WTC11 (cell line): ENCODE data around the gene C3orf22. TPM values are rescaled to one million over a fixed set of nuclear protein-coding genes. Genes with fewer than 3 reads are reported as not detected.

ENCODE experiments used
- ATAC-seq: fragments of 200-7000 bp; cut with Tn5 transposase; 2 replicates; pipeline ENCODE4 v1.10.0; 2021; ENCODE audit warnings: mild to moderate bottlenecking, moderate library complexity
- CTCF ChIA-PET: fragments of 300-600 bp; sonication (Branson Sonifier 250); formaldehyde crosslinking; loops from one replicate; lab custom pipeline; 2021; ENCODE audit warnings: antibody characterized with exemption; lab: Charles Lee
- POLR2A ChIA-PET: fragments of 350-600 bp; sonication (Branson Sonifier 250); formaldehyde crosslinking; loops from one replicate; lab custom pipeline; 2021; ENCODE audit warnings: antibody characterized with exemption; lab: Charles Lee
- DNase-seq: peaks from one replicate; pipeline ENCODE4 v3.0.0; 2021; ENCODE audit warnings: low spot score
- H3K27ac Mint-ChIP-seq: 2 replicates; pipeline ENCODE4 v1.8.0; 2021; ENCODE audit warnings: mixed read lengths
- H3K27me3 Mint-ChIP-seq: 2 replicates; pipeline ENCODE4 v1.8.0; 2021; ENCODE audit warnings: low read depth, mild to moderate bottlenecking, moderate library complexity, mixed read lengths
- H3K36me3 Mint-ChIP-seq: 2 replicates; pipeline ENCODE4 v1.8.0; 2021; ENCODE audit warnings: mixed read lengths
- H3K4me1 Mint-ChIP-seq: 2 replicates; pipeline ENCODE4 v1.8.0; 2022; ENCODE audit warnings: mixed read lengths
- H3K4me3 Mint-ChIP-seq: 2 replicates; pipeline ENCODE4 v1.8.0; 2021; ENCODE audit warnings: mild to moderate bottlenecking, moderate library complexity, mixed read lengths
- H3K9me3 Mint-ChIP-seq: 2 replicates; pipeline ENCODE4 v1.8.0; 2021; ENCODE audit warnings: mixed read lengths
- CREM ChIP-seq: sonication (generic); formaldehyde crosslinking; IDR thresholded peaks from 2 replicates; pipeline ENCODE4 v1.8.1; 2022; ENCODE audit warnings: mild to moderate bottlenecking, missing genetic modification reagents, moderate library complexity
- GABPB1 ChIP-seq: sonication (generic); formaldehyde crosslinking; IDR thresholded peaks from 2 replicates; pipeline ENCODE4 v1.8.1; 2023; ENCODE audit warnings: mild to moderate bottlenecking, missing genetic modification reagents
- JUN ChIP-seq: sonication (generic); formaldehyde crosslinking; IDR thresholded peaks from 2 replicates; pipeline ENCODE4 v1.8.0; 2023; ENCODE audit warnings: mild to moderate bottlenecking, missing genetic modification reagents
- MXD4 ChIP-seq: fragments of 250-450 bp; sonication (Bioruptor Pico); IDR thresholded peaks from 2 replicates; pipeline ENCODE4 v1.8.0; 2021; ENCODE audit warnings: mild to moderate bottlenecking, moderate library complexity, borderline replicate concordance
- MYBL2 ChIP-seq: sonication (generic); formaldehyde crosslinking; IDR thresholded peaks from 2 replicates; pipeline ENCODE4 v1.8.1; 2023; ENCODE audit warnings: mild to moderate bottlenecking, moderate library complexity, missing genetic modification reagents
- NFE2L1 ChIP-seq: sonication (generic); formaldehyde crosslinking; IDR thresholded peaks from 2 replicates; pipeline ENCODE4 v1.8.1; 2023; ENCODE audit warnings: missing genetic modification reagents
- NR2C2 ChIP-seq: sonication (generic); formaldehyde crosslinking; IDR thresholded peaks from 2 replicates; pipeline ENCODE4 v1.8.0; 2022; ENCODE audit warnings: mild to moderate bottlenecking, missing genetic modification reagents
- PRRX2 ChIP-seq: fragments of 250-450 bp; sonication (Bioruptor Pico); IDR thresholded peaks from 2 replicates; pipeline ENCODE4 v1.8.0; 2021; ENCODE audit warnings: mild to moderate bottlenecking
- TEAD4 ChIP-seq: sonication (generic); formaldehyde crosslinking; IDR thresholded peaks from 2 replicates; pipeline ENCODE4 v1.8.0; 2022; ENCODE audit warnings: mild to moderate bottlenecking, missing genetic modification reagents
- ZBTB21 ChIP-seq: sonication (generic); formaldehyde crosslinking; IDR thresholded peaks from 2 replicates; pipeline ENCODE4 v1.8.1; 2023; ENCODE audit warnings: mild to moderate bottlenecking, missing genetic modification reagents, borderline replicate concordance
- ZNF232 ChIP-seq: sonication (generic); formaldehyde crosslinking; IDR thresholded peaks from 2 replicates; pipeline ENCODE4 v1.8.0; 2022; ENCODE audit warnings: mild to moderate bottlenecking, missing genetic modification reagents
- total RNA-seq: library from RNA; stranded (reverse); gene quantifications from 3 replicates; pipeline ENCODE4 v1.2.3, GENCODE V29; 2021
- TF ChIP-seq, protein P1 (sequence below): sonication (generic); formaldehyde crosslinking; IDR thresholded peaks from 2 replicates; pipeline ENCODE4 v1.8.1; 2023; ENCODE audit warnings: mild to moderate bottlenecking, missing genetic modification reagents, borderline replicate concordance
- TF ChIP-seq, protein P2 (sequence below): sonication (generic); formaldehyde crosslinking; IDR thresholded peaks from 2 replicates; pipeline ENCODE4 v1.8.0; 2023; ENCODE audit warnings: missing genetic modification reagents, mild to moderate bottlenecking, borderline replicate concordance
- TF ChIP-seq, protein P3 (sequence below): sonication (generic); formaldehyde crosslinking; IDR thresholded peaks from 2 replicates; pipeline ENCODE4 v1.8.0; 2023; ENCODE audit warnings: missing genetic modification reagents
- TF ChIP-seq, protein P4 (sequence below): sonication (generic); formaldehyde crosslinking; IDR thresholded peaks from 2 replicates; pipeline ENCODE4 v1.8.1; 2023; ENCODE audit warnings: mild to moderate bottlenecking, moderate library complexity, missing genetic modification reagents
- TF ChIP-seq, protein P5 (sequence below): sonication (generic); formaldehyde crosslinking; IDR thresholded peaks from 2 replicates; pipeline ENCODE4 v1.8.0; 2022; ENCODE audit warnings: mild to moderate bottlenecking, missing genetic modification reagents

The C3orf22 gene
- total RNA-seq, 1 experiment from 2014 or later, result not detected

DNA sequence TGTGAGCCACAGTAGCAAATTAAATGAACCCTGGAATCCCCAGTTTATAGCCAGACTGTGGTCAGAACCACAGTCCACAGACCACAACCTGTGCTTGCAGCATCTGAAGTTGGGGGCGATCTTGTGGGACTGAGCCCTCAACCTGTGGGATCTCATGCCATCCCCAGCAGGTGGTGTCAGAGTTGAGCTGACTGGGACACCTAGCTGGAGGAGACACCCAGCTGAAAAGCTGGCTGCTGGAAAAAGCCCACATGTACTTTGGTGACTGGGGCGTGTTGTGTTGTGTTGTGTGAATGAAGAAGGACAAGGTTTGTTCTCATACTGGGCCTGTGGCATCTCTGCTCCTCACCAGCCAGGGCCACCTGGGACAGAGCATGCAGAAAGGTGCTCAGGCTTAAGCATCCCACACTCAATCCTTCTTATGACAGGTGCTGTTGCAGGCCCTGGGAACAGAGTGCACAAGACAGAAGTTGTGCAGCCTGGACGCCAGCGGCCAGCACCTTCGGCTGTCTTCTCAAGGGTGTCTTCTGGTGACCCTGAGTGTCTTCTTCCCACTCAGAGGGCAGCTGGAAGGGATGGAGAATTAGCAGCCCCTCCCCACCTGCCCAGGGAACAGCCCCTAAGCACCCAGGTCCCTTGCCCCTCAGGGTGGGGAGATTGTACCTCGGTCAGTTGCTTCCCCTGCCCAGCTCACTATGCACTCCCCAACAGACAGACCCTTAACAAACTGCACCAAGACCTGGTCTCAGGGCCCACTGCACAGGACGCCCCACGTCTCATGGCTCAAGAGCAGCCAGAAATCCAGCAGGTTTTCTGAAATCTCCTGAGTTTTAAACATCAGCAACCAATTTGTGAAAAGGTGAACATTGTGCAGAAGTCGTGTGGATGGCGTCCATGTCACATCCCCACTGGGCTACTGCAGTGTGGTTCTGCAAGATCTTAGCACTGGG lies 39.0 kb downstream of the C3orf22 start:
- no peaks in the 10 kb centered on the region for H3K36me3 Mint-ChIP-seq
- no peak for DNase-seq
- TF ChIP-seq, protein P1, sequence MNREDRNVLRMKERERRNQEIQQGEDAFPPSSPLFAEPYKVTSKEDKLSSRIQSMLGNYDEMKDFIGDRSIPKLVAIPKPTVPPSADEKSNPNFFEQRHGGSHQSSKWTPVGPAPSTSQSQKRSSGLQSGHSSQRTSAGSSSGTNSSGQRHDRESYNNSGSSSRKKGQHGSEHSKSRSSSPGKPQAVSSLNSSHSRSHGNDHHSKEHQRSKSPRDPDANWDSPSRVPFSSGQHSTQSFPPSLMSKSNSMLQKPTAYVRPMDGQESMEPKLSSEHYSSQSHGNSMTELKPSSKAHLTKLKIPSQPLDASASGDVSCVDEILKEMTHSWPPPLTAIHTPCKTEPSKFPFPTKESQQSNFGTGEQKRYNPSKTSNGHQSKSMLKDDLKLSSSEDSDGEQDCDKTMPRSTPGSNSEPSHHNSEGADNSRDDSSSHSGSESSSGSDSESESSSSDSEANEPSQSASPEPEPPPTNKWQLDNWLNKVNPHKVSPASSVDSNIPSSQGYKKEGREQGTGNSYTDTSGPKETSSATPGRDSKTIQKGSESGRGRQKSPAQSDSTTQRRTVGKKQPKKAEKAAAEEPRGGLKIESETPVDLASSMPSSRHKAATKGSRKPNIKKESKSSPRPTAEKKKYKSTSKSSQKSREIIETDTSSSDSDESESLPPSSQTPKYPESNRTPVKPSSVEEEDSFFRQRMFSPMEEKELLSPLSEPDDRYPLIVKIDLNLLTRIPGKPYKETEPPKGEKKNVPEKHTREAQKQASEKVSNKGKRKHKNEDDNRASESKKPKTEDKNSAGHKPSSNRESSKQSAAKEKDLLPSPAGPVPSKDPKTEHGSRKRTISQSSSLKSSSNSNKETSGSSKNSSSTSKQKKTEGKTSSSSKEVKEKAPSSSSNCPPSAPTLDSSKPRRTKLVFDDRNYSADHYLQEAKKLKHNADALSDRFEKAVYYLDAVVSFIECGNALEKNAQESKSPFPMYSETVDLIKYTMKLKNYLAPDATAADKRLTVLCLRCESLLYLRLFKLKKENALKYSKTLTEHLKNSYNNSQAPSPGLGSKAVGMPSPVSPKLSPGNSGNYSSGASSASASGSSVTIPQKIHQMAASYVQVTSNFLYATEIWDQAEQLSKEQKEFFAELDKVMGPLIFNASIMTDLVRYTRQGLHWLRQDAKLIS, result no peak
- TF ChIP-seq MXD4 (CRISPR knock-in tag) (no peak), CREM (CRISPR knock-in tag) (no peak), TEAD4 (CRISPR knock-in tag) (no peak), MYBL2 (no peak), JUN (no peak), GABPB1 (CRISPR knock-in tag) (no peak), ZBTB21 (CRISPR knock-in tag) (no peak), ZNF232 (no peak), NR2C2 (CRISPR knock-in tag) (no peak), PRRX2 (CRISPR knock-in tag) (no peak), NFE2L1 (CRISPR knock-in tag) (no peak)
- TF ChIP-seq, protein P2, sequence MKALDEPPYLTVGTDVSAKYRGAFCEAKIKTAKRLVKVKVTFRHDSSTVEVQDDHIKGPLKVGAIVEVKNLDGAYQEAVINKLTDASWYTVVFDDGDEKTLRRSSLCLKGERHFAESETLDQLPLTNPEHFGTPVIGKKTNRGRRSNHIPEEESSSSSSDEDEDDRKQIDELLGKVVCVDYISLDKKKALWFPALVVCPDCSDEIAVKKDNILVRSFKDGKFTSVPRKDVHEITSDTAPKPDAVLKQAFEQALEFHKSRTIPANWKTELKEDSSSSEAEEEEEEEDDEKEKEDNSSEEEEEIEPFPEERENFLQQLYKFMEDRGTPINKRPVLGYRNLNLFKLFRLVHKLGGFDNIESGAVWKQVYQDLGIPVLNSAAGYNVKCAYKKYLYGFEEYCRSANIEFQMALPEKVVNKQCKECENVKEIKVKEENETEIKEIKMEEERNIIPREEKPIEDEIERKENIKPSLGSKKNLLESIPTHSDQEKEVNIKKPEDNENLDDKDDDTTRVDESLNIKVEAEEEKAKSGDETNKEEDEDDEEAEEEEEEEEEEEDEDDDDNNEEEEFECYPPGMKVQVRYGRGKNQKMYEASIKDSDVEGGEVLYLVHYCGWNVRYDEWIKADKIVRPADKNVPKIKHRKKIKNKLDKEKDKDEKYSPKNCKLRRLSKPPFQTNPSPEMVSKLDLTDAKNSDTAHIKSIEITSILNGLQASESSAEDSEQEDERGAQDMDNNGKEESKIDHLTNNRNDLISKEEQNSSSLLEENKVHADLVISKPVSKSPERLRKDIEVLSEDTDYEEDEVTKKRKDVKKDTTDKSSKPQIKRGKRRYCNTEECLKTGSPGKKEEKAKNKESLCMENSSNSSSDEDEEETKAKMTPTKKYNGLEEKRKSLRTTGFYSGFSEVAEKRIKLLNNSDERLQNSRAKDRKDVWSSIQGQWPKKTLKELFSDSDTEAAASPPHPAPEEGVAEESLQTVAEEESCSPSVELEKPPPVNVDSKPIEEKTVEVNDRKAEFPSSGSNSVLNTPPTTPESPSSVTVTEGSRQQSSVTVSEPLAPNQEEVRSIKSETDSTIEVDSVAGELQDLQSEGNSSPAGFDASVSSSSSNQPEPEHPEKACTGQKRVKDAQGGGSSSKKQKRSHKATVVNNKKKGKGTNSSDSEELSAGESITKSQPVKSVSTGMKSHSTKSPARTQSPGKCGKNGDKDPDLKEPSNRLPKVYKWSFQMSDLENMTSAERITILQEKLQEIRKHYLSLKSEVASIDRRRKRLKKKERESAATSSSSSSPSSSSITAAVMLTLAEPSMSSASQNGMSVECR (CRISPR knock-in tag), result no peak
- TF ChIP-seq, protein P3, sequence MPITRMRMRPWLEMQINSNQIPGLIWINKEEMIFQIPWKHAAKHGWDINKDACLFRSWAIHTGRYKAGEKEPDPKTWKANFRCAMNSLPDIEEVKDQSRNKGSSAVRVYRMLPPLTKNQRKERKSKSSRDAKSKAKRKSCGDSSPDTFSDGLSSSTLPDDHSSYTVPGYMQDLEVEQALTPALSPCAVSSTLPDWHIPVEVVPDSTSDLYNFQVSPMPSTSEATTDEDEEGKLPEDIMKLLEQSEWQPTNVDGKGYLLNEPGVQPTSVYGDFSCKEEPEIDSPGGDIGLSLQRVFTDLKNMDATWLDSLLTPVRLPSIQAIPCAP (CRISPR knock-in tag), result no peak
- TF ChIP-seq, protein P4, sequence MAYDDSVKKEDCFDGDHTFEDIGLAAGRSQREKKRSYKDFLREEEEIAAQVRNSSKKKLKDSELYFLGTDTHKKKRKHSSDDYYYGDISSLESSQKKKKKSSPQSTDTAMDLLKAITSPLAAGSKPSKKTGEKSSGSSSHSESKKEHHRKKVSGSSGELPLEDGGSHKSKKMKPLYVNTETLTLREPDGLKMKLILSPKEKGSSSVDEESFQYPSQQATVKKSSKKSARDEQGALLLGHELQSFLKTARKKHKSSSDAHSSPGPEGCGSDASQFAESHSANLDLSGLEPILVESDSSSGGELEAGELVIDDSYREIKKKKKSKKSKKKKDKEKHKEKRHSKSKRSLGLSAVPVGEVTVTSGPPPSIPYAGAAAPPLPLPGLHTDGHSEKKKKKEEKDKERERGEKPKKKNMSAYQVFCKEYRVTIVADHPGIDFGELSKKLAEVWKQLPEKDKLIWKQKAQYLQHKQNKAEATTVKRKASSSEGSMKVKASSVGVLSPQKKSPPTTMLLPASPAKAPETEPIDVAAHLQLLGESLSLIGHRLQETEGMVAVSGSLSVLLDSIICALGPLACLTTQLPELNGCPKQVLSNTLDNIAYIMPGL, result no peak
- TF ChIP-seq, protein P5, sequence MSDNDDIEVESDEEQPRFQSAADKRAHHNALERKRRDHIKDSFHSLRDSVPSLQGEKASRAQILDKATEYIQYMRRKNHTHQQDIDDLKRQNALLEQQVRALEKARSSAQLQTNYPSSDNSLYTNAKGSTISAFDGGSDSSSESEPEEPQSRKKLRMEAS (CRISPR knock-in tag), result no peak
- TF ChIP-seq, all 79 proteins: peak for 0
- ChIA-PET POLR2A (no interaction called here), CTCF (interaction anchor here (0.5 to 1.0 kb wide), 2 partner anchors 29 to 1062 kb away, joined by 3 read pairs; no protein-coding TSS in a partner anchor)
- Mint-ChIP-seq H3K27ac (no peak overlapping the region), H3K4me1 (peaks cover 6% of the 10 kb centered on the region), H3K9me3 (no peaks in the 10 kb centered on the region), H3K4me3 (no peak overlapping the region), H3K27me3 (peaks cover 17% of the 10 kb centered on the region)
- ATAC-seq, result no peak
